Lower lobe of right lung (tissue), 2 donors: ENCODE data around the gene BNC1. TPM values are rescaled to one million over a fixed set of nuclear protein-coding genes. Genes with fewer than 3 reads are reported as not detected.

Experiments used
- ATAC-seq, 2 donors: fragments of 200-7000 bp; cut with Tn5 transposase; one replicate each; pipeline ENCODE4 v1.9.1; 2020 to 2022; ENCODE audit warnings: mild to moderate bottlenecking in 2 of 2, moderate library complexity in 2 of 2
- DNase-seq: peaks from one replicate; pipeline ENCODE4 v3.0.0-alpha.2; 2020
- H3K27ac ChIP-seq: fragments of 200-600 bp; one replicate; pipeline ENCODE4 v1.8.0; 2022
- H3K27me3 ChIP-seq: fragments of 200-600 bp; one replicate; pipeline ENCODE4 v1.8.0; 2022; ENCODE audit warnings: low read depth
- H3K36me3 ChIP-seq: fragments of 200-600 bp; one replicate; pipeline ENCODE4 v1.8.0; 2022; ENCODE audit warnings: mild to moderate bottlenecking
- H3K4me1 ChIP-seq: fragments of 200-600 bp; one replicate; pipeline ENCODE4 v1.8.0; 2022
- H3K4me3 ChIP-seq: fragments of 200-600 bp; one replicate; pipeline ENCODE4 v1.8.0; 2022; ENCODE audit warnings: mild to moderate bottlenecking
- H3K9me3 ChIP-seq: fragments of 200-600 bp; one replicate; pipeline ENCODE4 v1.8.0; 2022
- intact Hi-C: fragments of 100-400 bp; cut with DNase I; formaldehyde crosslinking; loops from one replicate; pipeline ENCODE4 v1.11.0; 2022
- total RNA-seq: library from RNA; stranded (reverse); fragmentation: NEBNext Ultra II Directional; extraction: Animal tissue kit (Norgen Biotek cat#: 25700); gene quantifications from one replicate; pipeline ENCODE4 v1.2.1, GENCODE V29; 2021
- TF ChIP-seq, protein P1 (sequence below): fragments of 200-600 bp; IDR thresholded peaks from one replicate; pipeline ENCODE4 v1.8.0; 2022; ENCODE audit warnings: antibody characterized with exemption, mild to moderate bottlenecking
- donor health status: DM: no; HTN: yes; CAD: no; lungs with severe emphysema.

Gene BNC1
- total RNA-seq, 1 donor from 2014 or later = 0.21 TPM

GRCh38 chr15:83293201-83293600 is 8.7 kb upstream of the BNC1 start:
- TF ChIP-seq, protein P1, sequence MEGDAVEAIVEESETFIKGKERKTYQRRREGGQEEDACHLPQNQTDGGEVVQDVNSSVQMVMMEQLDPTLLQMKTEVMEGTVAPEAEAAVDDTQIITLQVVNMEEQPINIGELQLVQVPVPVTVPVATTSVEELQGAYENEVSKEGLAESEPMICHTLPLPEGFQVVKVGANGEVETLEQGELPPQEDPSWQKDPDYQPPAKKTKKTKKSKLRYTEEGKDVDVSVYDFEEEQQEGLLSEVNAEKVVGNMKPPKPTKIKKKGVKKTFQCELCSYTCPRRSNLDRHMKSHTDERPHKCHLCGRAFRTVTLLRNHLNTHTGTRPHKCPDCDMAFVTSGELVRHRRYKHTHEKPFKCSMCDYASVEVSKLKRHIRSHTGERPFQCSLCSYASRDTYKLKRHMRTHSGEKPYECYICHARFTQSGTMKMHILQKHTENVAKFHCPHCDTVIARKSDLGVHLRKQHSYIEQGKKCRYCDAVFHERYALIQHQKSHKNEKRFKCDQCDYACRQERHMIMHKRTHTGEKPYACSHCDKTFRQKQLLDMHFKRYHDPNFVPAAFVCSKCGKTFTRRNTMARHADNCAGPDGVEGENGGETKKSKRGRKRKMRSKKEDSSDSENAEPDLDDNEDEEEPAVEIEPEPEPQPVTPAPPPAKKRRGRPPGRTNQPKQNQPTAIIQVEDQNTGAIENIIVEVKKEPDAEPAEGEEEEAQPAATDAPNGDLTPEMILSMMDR = no peak
- intact Hi-C loops = no loop called here
- Histone ChIP-seq H3K27me3 (peaks cover 9% of the 10 kb centered on the region), H3K36me3 (no peaks in the 10 kb centered on the region), H3K27ac (no peak overlapping the region), H3K4me3 (no peak overlapping the region), H3K9me3 (no peaks in the 10 kb centered on the region), H3K4me1 (no peaks in the 10 kb centered on the region)
- no peak for ATAC-seq
- no peak for DNase-seq

DNA sequence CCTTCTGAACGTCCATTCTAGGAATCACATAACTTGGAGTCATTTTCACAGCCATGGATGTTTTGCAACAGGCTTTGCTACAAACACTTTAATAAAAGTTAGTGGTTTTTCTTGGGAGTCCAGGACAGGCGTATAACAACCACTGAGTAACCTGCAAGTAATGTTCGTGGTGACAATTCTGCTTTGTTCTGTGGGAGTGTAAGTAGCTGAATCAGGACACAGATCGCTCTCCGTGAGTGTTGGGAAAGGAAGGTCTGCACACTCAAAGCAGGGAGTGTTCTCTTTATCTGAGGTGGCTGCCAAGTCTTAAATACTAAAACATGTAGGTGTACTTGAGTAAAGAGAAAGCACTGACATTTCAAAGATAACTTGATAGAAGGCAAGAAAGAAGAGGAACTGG is 7.9 kb upstream of the BNC1 start:
- H3K4me3 ChIP-seq = no peak overlapping the region
- intact Hi-C loops = no loop called here
- H3K27ac ChIP-seq = no peak overlapping the region
- peaks cover 4% of the 10 kb centered on the region for H3K27me3 ChIP-seq
- no peaks in the 10 kb centered on the region for H3K4me1 ChIP-seq
- no peaks in the 10 kb centered on the region for H3K9me3 ChIP-seq
- no peaks in the 10 kb centered on the region for H3K36me3 ChIP-seq
- DNase-seq = no peak
- TF ChIP-seq, protein P1 = no peak
- ATAC-seq = no peak

DNA sequence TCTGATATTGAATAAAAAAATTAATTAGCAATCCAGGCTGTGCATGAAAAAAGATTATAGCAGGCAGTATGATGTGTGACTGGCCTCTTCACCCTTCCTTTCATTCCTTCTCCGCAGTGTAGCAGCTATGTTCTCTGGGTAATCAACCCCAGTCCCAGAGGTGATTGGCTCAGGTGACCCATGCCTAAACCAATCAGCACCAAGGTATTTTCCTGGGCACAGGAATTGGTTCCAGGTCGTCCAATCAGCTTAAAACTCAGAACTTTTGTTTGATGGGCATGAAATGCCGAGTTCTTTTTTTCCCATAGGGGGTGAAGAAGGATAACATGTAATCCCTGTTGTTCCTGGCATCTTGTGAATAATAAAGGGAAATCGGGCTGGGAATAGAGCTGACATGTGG is 5.8 kb upstream of the BNC1 start:
- intact Hi-C loops = no loop called here
- ATAC-seq = no peak
- peaks cover 15% of the 10 kb centered on the region for H3K27me3 ChIP-seq

GRCh38 chr15:83289160-83289559 is 4.7 kb upstream of the BNC1 start:
- Histone ChIP-seq H3K27ac (no peak overlapping the region), H3K9me3 (no peaks in the 10 kb centered on the region), H3K4me3 (no peak overlapping the region), H3K27me3 (peaks cover 23% of the 10 kb centered on the region), H3K36me3 (no peaks in the 10 kb centered on the region), H3K4me1 (no peaks in the 10 kb centered on the region)
- intact Hi-C loops = no loop called here
- DNase-seq (no peak), ATAC-seq (no peak)
- TF ChIP-seq, protein P1 = no peak

More for the DNA sequence above, 5.8 kb upstream of the BNC1 start:
- H3K36me3 ChIP-seq = no peaks in the 10 kb centered on the region
- no peaks in the 10 kb centered on the region for H3K9me3 ChIP-seq
- H3K4me1 ChIP-seq = no peaks in the 10 kb centered on the region
- TF ChIP-seq, protein P1 = no peak
- DNase-seq = no peak
- no peak overlapping the region for H3K4me3 ChIP-seq
- H3K27ac ChIP-seq = no peak overlapping the region

DNA sequence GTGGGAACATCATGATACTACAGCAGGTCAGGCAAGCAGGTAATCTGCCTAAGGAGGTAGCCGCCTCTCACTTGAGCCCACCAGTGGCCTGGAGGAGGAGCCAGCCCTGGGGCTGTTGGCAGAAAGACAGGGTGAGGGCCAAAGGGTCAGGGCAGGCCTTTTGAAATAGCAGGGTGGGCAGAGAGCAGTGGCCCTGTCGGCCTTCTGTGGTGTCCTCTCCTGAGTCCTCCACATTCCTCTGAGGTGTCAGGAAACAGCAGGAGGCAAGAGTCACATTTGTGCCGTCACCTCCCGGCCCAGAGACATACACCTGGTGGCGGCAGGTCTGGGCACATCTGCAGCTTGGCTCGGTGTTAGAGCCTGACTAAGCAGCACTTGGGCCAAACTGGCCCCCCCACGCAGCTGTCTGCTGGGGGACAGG is 3.9 kb upstream of the BNC1 start:
- intact Hi-C loops = no loop called here
- Histone ChIP-seq H3K27me3 (peaks cover 31% of the 10 kb centered on the region), H3K9me3 (no peaks in the 10 kb centered on the region), H3K27ac (no peak overlapping the region), H3K36me3 (no peaks in the 10 kb centered on the region), H3K4me3 (no peak overlapping the region), H3K4me1 (peaks cover 7% of the 10 kb centered on the region)
- ATAC-seq = no peak
- DNase-seq = no peak
- TF ChIP-seq, protein P1 = no peak

DNA sequence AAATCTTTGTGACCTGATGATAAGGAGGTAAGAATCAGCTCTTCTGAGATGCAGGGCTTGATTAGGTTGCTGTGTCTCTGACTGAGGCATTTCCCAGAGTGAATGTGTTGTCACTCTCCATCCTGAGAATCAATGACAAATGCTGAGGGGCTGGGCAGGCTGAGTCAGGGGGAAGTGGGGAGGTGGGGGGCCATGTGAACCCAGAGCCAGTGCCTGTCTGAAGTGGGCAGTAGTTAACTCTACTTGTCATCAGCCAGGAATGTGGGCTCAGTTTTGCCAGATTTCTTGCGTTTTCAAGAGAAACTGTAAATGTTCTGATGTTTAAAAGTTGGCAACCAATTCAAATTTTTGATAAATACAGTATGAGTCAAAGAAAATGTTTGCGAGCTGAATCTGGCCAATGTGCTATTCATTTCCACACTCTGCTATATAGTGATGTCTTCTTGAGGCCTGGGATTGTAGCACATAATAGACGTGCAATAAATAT is 3.1 kb upstream of the BNC1 start:
- ATAC-seq (no peak), DNase-seq (no peak)
- Histone ChIP-seq H3K36me3 (no peaks in the 10 kb centered on the region), H3K9me3 (no peaks in the 10 kb centered on the region), H3K27ac (no peak overlapping the region), H3K4me3 (no peak overlapping the region), H3K27me3 (peaks cover 39% of the 10 kb centered on the region), H3K4me1 (peaks cover 7% of the 10 kb centered on the region)
- intact Hi-C loops = no loop called here
- TF ChIP-seq, protein P1 = no peak
